WTC11 (cell line): ENCODE results near the gene JMJD4.

Experiments used
- ATF1 ChIP-seq: sonication (generic); formaldehyde crosslinking; IDR thresholded peaks from 2 replicates; pipeline ENCODE4 v1.8.1; 2023; ENCODE audit warnings: mild to moderate bottlenecking, moderate library complexity, missing genetic modification reagents
- ETV6 ChIP-seq: sonication (generic); formaldehyde crosslinking; IDR thresholded peaks from 2 replicates; pipeline ENCODE4 v1.8.1; 2022; ENCODE audit warnings: mild to moderate bottlenecking, missing genetic modification reagents
- JUN ChIP-seq: sonication (generic); formaldehyde crosslinking; IDR thresholded peaks from 2 replicates; pipeline ENCODE4 v1.8.0; 2023; ENCODE audit warnings: mild to moderate bottlenecking, missing genetic modification reagents
- SP1 ChIP-seq: sonication (generic); formaldehyde crosslinking; conservative IDR thresholded peaks from 2 replicates; pipeline ENCODE4 v1.8.1; 2022; ENCODE audit warnings: missing genetic modification reagents
- ZNF232 ChIP-seq: sonication (generic); formaldehyde crosslinking; IDR thresholded peaks from 2 replicates; pipeline ENCODE4 v1.8.0; 2022; ENCODE audit warnings: mild to moderate bottlenecking, missing genetic modification reagents
- ZNF317 ChIP-seq: sonication (generic); formaldehyde crosslinking; IDR thresholded peaks from 2 replicates; pipeline ENCODE4 v1.8.1; 2023; ENCODE audit warnings: low read depth, mild to moderate bottlenecking, moderate library complexity, missing genetic modification reagents, borderline replicate concordance
- TF ChIP-seq, protein P1 (sequence below): sonication (generic); formaldehyde crosslinking; IDR thresholded peaks from 2 replicates; pipeline ENCODE4 v1.8.1; 2023; ENCODE audit warnings: mild to moderate bottlenecking, missing genetic modification reagents
- TF ChIP-seq, protein P2 (sequence below): sonication (generic); formaldehyde crosslinking; IDR thresholded peaks from 2 replicates; pipeline ENCODE4 v1.8.1; 2022; ENCODE audit warnings: mild to moderate bottlenecking, moderate library complexity, missing genetic modification reagents
- TF ChIP-seq, protein P3 (sequence below): fragments of 200-600 bp; IDR thresholded peaks from 2 replicates; pipeline ENCODE4 v1.8.0; 2022; ENCODE audit warnings: antibody characterized with exemption
- TF ChIP-seq, protein P4 (sequence below): fragments of 250-450 bp; sonication (Bioruptor Pico); conservative IDR thresholded peaks from 2 replicates; pipeline ENCODE4 v1.9.0; 2021; ENCODE audit warnings: mild to moderate bottlenecking
- TF ChIP-seq, protein P5 (sequence below): sonication (generic); formaldehyde crosslinking; IDR thresholded peaks from 2 replicates; pipeline ENCODE4 v1.8.0; 2022; ENCODE audit warnings: mild to moderate bottlenecking, missing genetic modification reagents
- TF ChIP-seq, protein P6 (sequence below): sonication (generic); formaldehyde crosslinking; IDR thresholded peaks from 2 replicates; pipeline ENCODE4 v1.8.0; 2023; ENCODE audit warnings: mild to moderate bottlenecking, missing genetic modification reagents
- TF ChIP-seq, protein P7 (sequence below): fragments of 250-450 bp; sonication (Bioruptor Pico); IDR thresholded peaks from 2 replicates; pipeline ENCODE4 v1.9.0; 2021; ENCODE audit warnings: mild to moderate bottlenecking, borderline replicate concordance

DNA sequence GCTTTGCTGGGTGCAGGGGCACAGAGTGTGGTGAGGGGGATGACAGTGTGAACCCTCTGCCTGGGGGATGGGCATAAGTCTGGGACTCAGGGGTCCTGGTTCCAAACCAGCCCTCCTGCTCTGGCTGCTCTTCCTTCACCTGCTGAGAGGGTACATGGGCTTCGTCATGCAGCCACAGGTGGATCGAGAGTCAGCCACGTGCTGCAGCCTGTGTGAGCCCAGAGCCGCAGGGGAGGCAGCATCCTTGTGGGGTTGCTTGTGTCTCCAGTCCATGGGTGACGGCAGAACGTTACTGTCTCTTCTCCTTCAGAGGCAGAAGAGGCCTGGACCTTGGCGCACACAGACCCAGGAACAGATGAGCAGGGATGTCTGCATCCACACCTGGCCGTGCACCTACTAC is 12.3 kb upstream of the JMJD4 start:
- TF ChIP-seq, protein P1, sequence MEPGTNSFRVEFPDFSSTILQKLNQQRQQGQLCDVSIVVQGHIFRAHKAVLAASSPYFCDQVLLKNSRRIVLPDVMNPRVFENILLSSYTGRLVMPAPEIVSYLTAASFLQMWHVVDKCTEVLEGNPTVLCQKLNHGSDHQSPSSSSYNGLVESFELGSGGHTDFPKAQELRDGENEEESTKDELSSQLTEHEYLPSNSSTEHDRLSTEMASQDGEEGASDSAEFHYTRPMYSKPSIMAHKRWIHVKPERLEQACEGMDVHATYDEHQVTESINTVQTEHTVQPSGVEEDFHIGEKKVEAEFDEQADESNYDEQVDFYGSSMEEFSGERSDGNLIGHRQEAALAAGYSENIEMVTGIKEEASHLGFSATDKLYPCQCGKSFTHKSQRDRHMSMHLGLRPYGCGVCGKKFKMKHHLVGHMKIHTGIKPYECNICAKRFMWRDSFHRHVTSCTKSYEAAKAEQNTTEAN (CRISPR knock-in tag): no peak
- TF ChIP-seq, protein P2, sequence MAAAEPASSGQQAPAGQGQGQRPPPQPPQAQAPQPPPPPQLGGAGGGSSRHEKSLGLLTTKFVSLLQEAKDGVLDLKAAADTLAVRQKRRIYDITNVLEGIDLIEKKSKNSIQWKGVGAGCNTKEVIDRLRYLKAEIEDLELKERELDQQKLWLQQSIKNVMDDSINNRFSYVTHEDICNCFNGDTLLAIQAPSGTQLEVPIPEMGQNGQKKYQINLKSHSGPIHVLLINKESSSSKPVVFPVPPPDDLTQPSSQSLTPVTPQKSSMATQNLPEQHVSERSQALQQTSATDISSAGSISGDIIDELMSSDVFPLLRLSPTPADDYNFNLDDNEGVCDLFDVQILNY (CRISPR knock-in tag): no peak
- no peak for TF ChIP-seq ZNF317 (CRISPR knock-in tag)
- TF ChIP-seq, protein P3, sequence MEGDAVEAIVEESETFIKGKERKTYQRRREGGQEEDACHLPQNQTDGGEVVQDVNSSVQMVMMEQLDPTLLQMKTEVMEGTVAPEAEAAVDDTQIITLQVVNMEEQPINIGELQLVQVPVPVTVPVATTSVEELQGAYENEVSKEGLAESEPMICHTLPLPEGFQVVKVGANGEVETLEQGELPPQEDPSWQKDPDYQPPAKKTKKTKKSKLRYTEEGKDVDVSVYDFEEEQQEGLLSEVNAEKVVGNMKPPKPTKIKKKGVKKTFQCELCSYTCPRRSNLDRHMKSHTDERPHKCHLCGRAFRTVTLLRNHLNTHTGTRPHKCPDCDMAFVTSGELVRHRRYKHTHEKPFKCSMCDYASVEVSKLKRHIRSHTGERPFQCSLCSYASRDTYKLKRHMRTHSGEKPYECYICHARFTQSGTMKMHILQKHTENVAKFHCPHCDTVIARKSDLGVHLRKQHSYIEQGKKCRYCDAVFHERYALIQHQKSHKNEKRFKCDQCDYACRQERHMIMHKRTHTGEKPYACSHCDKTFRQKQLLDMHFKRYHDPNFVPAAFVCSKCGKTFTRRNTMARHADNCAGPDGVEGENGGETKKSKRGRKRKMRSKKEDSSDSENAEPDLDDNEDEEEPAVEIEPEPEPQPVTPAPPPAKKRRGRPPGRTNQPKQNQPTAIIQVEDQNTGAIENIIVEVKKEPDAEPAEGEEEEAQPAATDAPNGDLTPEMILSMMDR: no peak
- TF ChIP-seq, protein P4, sequence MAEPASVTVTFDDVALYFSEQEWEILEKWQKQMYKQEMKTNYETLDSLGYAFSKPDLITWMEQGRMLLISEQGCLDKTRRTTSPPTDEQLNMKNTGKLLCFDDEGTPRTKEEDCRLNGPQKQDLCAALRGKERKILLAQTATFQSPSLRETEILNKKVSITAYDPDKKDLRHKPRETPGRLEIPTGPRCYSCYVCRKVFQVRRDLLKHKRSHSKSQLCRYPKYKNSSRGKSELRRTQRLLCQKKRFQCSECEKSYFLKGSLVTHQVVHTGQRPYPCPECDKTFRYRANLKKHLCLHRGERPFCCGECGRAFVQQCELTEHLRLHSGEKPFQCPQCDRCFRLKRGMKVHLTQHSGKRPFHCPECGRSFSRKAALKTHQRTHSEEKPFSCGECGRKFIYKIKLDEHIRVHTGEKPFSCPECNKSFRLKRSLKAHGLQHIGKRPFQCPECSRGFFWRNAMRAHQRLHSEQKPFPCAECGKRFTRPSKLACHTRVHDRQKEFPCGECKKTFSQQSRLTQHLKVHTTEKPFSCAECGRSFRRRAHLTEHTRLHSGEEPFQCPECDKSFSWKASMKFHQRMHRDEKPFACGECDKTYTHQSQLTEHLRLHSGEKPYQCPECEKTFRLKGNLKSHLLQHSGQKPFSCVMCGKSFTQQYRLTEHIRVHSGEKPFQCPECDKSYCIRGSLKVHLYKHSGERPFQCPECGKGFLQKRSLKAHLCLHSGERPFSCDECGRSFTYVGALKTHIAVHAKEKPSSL (CRISPR knock-in tag): no peak
- no peak for TF ChIP-seq JUN
- TF ChIP-seq, protein P5, sequence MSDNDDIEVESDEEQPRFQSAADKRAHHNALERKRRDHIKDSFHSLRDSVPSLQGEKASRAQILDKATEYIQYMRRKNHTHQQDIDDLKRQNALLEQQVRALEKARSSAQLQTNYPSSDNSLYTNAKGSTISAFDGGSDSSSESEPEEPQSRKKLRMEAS (CRISPR knock-in tag): no peak
- TF ChIP-seq, protein P6, sequence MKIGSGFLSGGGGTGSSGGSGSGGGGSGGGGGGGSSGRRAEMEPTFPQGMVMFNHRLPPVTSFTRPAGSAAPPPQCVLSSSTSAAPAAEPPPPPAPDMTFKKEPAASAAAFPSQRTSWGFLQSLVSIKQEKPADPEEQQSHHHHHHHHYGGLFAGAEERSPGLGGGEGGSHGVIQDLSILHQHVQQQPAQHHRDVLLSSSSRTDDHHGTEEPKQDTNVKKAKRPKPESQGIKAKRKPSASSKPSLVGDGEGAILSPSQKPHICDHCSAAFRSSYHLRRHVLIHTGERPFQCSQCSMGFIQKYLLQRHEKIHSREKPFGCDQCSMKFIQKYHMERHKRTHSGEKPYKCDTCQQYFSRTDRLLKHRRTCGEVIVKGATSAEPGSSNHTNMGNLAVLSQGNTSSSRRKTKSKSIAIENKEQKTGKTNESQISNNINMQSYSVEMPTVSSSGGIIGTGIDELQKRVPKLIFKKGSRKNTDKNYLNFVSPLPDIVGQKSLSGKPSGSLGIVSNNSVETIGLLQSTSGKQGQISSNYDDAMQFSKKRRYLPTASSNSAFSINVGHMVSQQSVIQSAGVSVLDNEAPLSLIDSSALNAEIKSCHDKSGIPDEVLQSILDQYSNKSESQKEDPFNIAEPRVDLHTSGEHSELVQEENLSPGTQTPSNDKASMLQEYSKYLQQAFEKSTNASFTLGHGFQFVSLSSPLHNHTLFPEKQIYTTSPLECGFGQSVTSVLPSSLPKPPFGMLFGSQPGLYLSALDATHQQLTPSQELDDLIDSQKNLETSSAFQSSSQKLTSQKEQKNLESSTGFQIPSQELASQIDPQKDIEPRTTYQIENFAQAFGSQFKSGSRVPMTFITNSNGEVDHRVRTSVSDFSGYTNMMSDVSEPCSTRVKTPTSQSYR (CRISPR knock-in tag): no peak
- no peak for TF ChIP-seq ZNF232 (CRISPR knock-in tag)
- no peak for TF ChIP-seq ETV6 (CRISPR knock-in tag)
- no peak for TF ChIP-seq ATF1 (CRISPR knock-in tag)
- TF ChIP-seq, protein P7, sequence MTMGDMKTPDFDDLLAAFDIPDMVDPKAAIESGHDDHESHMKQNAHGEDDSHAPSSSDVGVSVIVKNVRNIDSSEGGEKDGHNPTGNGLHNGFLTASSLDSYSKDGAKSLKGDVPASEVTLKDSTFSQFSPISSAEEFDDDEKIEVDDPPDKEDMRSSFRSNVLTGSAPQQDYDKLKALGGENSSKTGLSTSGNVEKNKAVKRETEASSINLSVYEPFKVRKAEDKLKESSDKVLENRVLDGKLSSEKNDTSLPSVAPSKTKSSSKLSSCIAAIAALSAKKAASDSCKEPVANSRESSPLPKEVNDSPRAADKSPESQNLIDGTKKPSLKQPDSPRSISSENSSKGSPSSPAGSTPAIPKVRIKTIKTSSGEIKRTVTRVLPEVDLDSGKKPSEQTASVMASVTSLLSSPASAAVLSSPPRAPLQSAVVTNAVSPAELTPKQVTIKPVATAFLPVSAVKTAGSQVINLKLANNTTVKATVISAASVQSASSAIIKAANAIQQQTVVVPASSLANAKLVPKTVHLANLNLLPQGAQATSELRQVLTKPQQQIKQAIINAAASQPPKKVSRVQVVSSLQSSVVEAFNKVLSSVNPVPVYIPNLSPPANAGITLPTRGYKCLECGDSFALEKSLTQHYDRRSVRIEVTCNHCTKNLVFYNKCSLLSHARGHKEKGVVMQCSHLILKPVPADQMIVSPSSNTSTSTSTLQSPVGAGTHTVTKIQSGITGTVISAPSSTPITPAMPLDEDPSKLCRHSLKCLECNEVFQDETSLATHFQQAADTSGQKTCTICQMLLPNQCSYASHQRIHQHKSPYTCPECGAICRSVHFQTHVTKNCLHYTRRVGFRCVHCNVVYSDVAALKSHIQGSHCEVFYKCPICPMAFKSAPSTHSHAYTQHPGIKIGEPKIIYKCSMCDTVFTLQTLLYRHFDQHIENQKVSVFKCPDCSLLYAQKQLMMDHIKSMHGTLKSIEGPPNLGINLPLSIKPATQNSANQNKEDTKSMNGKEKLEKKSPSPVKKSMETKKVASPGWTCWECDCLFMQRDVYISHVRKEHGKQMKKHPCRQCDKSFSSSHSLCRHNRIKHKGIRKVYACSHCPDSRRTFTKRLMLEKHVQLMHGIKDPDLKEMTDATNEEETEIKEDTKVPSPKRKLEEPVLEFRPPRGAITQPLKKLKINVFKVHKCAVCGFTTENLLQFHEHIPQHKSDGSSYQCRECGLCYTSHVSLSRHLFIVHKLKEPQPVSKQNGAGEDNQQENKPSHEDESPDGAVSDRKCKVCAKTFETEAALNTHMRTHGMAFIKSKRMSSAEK: no peak
- TF ChIP-seq SP1 (CRISPR knock-in tag): no peak
